Tibial nerve (tissue), 4 donors: Measurements from ENCODE around the gene PRUNE1. TPM values are rescaled to one million over a fixed set of nuclear protein-coding genes. Genes with fewer than 3 reads are reported as not detected.

Source experiments
- DNase-seq, 2 donors: peaks; one replicate each; pipeline ENCODE4 v3.0.0-alpha.2; 2019; ENCODE audit warnings: low spot score in 2 of 2
- H3K27ac ChIP-seq, 4 donors: fragments of 200-600 bp; sonication (generic) in 3 of 4; one replicate each; pipeline ENCODE4 v1.5.1; 2017 to 2019; ENCODE audit warnings: mild to moderate bottlenecking in 1 of 4
- H3K27me3 ChIP-seq, 2 donors: fragments of 200-600 bp; sonication (generic) in 1 of 2; one replicate each; pipeline versions ENCODE4 v1.5.1 to v1.6.0; 2017 to 2019
- H3K36me3 ChIP-seq, 3 donors: fragments of 200-600 bp; sonication (generic); one replicate each; pipeline ENCODE4 v1.5.1; 2018 to 2019
- H3K4me1 ChIP-seq, 4 donors: fragments of 200-600 bp; sonication (generic) in 3 of 4; one replicate each; pipeline ENCODE4 v1.5.1; 2017 to 2019
- H3K4me3 ChIP-seq, 4 donors: fragments of 200-600 bp; sonication (generic) in 3 of 4; one replicate each; pipeline ENCODE4 v1.5.1; 2017 to 2019; ENCODE audit warnings: mild to moderate bottlenecking in 1 of 4, moderate library complexity in 1 of 4
- H3K9me3 ChIP-seq, 4 donors: fragments of 200-600 bp; sonication (generic) in 3 of 4; one replicate each; pipeline ENCODE4 v1.5.1; 2017 to 2019
- CTCF ChIP-seq, 5 experiments: fragments of 200-600 bp in 3 of 5; fragments of 450-650 bp in 2 of 5; sonication (generic) in 3 of 5; IDR thresholded peaks; one replicate each; pipeline ENCODE4 v1.5.1; 2016 to 2019; ENCODE audit warnings: antibody characterized with exemption in 5 of 5, mild to moderate bottlenecking in 3 of 5, moderate library complexity in 2 of 5
- EP300 ChIP-seq, 2 donors: sonication (generic); formaldehyde crosslinking; IDR thresholded peaks; one replicate each; pipeline ENCODE4 v1.6.1; 2017; ENCODE audit warnings: antibody characterized with exemption in 2 of 2, mild to moderate bottlenecking in 1 of 2
- POLR2A ChIP-seq, 2 donors: fragments of 450-650 bp; IDR thresholded peaks; one replicate each; pipeline ENCODE4 v1.6.1; 2017; ENCODE audit warnings: antibody characterized with exemption in 2 of 2, mild to moderate bottlenecking in 2 of 2, moderate library complexity in 2 of 2
- WGBS, 2 donors: methylation state at CpG; one replicate each; pipeline ENCODE4 v1.1.5; 2018; 5-methylcytosine and 5-hydroxymethylcytosine counted together
- total RNA-seq, 4 donors: library from RNA; depleted of rRNA; stranded (reverse); fragments of >200 nt; gene quantifications; one replicate each; pipeline ENCODE4 v1.1.0, GENCODE V29; 2016

PRUNE1 gene
- total RNA-seq, 4 donors from 2014 or later, result 22.0 to 40.4 (median 28.5) TPM

DNA sequence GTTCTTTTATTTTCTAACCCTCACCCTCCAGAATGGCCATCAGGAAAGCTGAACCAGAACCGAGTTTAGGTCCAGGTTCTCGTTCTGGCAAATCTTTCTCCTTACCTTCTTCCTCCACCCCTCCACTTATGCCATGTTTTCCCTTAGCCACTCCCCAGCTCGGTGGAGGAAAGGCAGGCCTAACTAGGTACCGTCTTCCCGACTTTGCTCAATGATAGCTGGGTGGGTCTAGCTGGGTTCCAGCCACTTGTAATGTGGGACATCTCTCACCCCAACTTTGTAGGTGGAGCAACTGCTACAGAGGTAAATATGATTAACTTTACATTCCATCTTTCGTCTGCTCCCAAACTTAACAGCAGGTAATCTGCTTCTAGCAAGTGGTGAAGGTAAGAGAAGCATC is 28.8 kb downstream of the PRUNE1 start:
- H3K4me1 ChIP-seq, result no peaks in the 10 kb centered on the region
- no peak for TF ChIP-seq CTCF (IDR thresholded peaks at IDR 0.05)
- TF ChIP-seq POLR2A (IDR thresholded peaks at IDR 0.05), result no peak
- no peak for TF ChIP-seq EP300 (IDR thresholded peaks at IDR 0.05)
- H3K27ac ChIP-seq, result no peak overlapping the region
- DNase-seq, result no peak
- 81 to 84% methylated on average over 6 of the region's 6 CpGs for WGBS, 2 donors
- H3K36me3 ChIP-seq, result peaks cover 0 to 35% (median 4%) of the 10 kb centered on the region in 3 donors
- no peak overlapping the region for H3K4me3 ChIP-seq
- no peaks in the 10 kb centered on the region for H3K9me3 ChIP-seq
- no peaks in the 10 kb centered on the region for H3K27me3 ChIP-seq

- no peak for TF ChIP-seq CTCF (IDR thresholded peaks at IDR 0.05)
- Histone ChIP-seq H3K9me3 (no peaks in the 10 kb centered on the region), H3K4me1 (no peaks in the 10 kb centered on the region), H3K4me3 (no peak overlapping the region), H3K36me3 (peaks cover 0 to 11% (median 0%) of the 10 kb centered on the region in 3 donors), H3K27me3 (no peaks in the 10 kb centered on the region), H3K27ac (no peak overlapping the region)
- WGBS, 2 donors, result 79 to 87% methylated on average over 3 of the region's 3 CpGs
- no peak for DNase-seq
Observed at GRCh38 chr1:151039521-151039920, 31.3 kb downstream of the PRUNE1 start.

DNA sequence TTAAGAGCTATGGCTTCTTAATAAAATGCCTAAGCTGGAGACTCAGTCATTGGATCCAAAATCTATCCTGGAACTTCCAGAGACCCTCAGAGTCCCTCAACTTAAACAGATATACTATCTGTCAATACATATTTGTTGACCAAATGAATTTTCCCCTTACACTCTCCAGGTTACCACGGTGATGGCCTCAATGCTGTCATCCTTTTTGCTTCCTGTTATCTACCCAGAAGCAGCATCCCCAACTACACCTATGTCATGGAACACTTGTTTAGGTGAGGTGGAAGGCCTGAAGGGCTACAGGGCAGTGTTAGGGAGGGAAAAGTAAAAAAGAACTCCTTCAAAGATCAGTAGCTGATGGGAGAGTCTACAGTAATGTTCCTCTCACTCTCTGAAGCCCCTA is 34.9 kb downstream of the PRUNE1 start:
- Histone ChIP-seq H3K4me3 (no peak overlapping the region), H3K27ac (no peak overlapping the region), H3K4me1 (peaks cover 0 to 9% (median 2%) of the 10 kb centered on the region in 4 donors), H3K27me3 (no peaks in the 10 kb centered on the region), H3K9me3 (no peaks in the 10 kb centered on the region), H3K36me3 (no peaks in the 10 kb centered on the region)
- no peak for TF ChIP-seq CTCF (IDR thresholded peaks at IDR 0.05)
- TF ChIP-seq POLR2A (IDR thresholded peaks at IDR 0.05), result no peak
- no peak for TF ChIP-seq EP300 (IDR thresholded peaks at IDR 0.05)
- no peak for DNase-seq
- 93 to 94% methylated on average over 1 of the region's 1 CpG for WGBS, 2 donors

DNA sequence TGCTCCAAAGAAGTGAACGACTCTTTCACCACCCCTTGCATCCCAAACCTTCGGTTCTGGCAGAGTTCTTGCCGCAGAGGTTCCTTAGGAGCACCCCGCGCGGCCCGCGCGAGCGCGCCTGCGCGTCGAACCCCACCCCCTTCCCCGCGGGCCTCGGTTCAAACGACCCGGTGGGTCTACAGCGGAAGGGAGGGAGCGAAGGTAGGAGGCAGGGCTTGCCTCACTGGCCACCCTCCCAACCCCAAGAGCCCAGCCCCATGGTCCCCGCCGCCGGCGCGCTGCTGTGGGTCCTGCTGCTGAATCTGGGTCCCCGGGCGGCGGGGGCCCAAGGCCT is 39.3 kb downstream of the PRUNE1 start, which contains the start of gene C1orf56:
TSS of gene C1orf56 (plus strand) at position 161 of the 334 bp plus-strand sequence. CDS start at position 258, 97 bp downstream.
- TF ChIP-seq EP300 (IDR thresholded peaks at IDR 0.05) (peak; percentile 48 to 87), CTCF (IDR thresholded peaks at IDR 0.05) (peak in 2 of 5 experiments; percentile 6 to 18), POLR2A (IDR thresholded peaks at IDR 0.05) (peak; percentile 51 to 77)
- Histone ChIP-seq H3K4me3 (peak within 1 kb of the TSS; percentile 69 to 91 (median 90)), H3K27ac (peak within 1 kb of the TSS; percentile 86 to 99 (median 92)), H3K27me3 (no peaks in the 10 kb centered on the region), H3K4me1 (peaks cover 0 to 28% (median 11%) of the 10 kb centered on the region in 4 donors), H3K9me3 (no peaks in the 10 kb centered on the region), H3K36me3 (peaks cover 0 to 12% (median 0%) of the 10 kb centered on the region in 3 donors)
- DNase-seq, result peak; percentile 42 to 49
- WGBS, 2 donors, result 1 to 2% methylated on average over 19 to 27 of the region's 29 CpGs

DNA sequence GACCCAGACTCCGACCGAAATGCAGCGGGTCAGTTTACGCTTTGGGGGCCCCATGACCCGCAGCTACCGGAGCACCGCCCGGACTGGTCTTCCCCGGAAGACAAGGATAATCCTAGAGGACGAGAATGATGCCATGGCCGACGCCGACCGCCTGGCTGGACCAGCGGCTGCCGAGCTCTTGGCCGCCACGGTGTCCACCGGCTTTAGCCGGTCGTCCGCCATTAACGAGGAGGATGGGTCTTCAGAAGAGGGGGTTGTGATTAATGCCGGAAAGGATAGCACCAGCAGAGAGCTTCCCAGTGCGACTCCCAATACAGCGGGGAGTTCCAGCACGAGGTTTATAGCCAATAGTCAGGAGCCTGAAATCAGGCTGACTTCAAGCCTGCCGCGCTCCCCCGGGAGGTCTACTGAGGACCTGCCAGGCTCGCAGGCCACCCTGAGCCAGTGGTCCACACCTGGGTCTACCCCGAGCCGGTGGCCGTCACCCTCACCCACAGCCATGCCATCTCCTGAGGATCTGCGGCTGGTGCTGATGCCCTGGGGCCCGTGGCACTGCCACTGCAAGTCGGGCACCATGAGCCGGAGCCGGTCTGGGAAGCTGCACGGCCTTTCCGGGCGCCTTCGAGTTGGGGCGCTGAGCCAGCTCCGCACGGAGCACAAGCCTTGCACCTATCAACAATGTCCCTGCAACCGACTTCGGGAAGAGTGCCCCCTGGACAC is 39.8 kb downstream of the PRUNE1 start:
- H3K4me3 ChIP-seq, result peak overlapping the region; percentile 69 to 91 (median 90)
- peaks cover 0 to 17% (median 0%) of the 10 kb centered on the region in 3 donors for H3K36me3 ChIP-seq
- 0% methylated on average over 21 to 38 of the region's 48 CpGs for WGBS, 2 donors
- H3K27me3 ChIP-seq, result no peaks in the 10 kb centered on the region
- peak in 1 of 2 donors; percentile 62 for TF ChIP-seq EP300 (IDR thresholded peaks at IDR 0.05)
- TF ChIP-seq POLR2A (IDR thresholded peaks at IDR 0.05), result no peak
- TF ChIP-seq CTCF (IDR thresholded peaks at IDR 0.05), result peak in 2 of 5 experiments; percentile 52 to 71
- DNase-seq, result peak; percentile 48 to 64
- no peaks in the 10 kb centered on the region for H3K9me3 ChIP-seq
- peak overlapping the region; percentile 86 to 99 (median 92) for H3K27ac ChIP-seq
- H3K4me1 ChIP-seq, result peaks cover 0 to 28% (median 11%) of the 10 kb centered on the region in 4 donors
